NCI-H1436 (cell line): Measurements from ENCODE around the gene CLDN20.
A peak's percentile ranks its signal among the peaks of the same experiment; 100 is the strongest.
"Not testable (repeated sequence)": the region's sequence is repeated elsewhere in the genome, so short reads cannot be mapped to it uniquely, and the experiment has no call there.

Experiments
- DNase-seq: peaks from one replicate; lab custom pipeline; 2025; lab: John Stamatoyannopoulos, UW

The CLDN20 gene

GRCh38 chr6:155312950-155313349, 49.1 kb downstream of the CLDN20 start:
- not testable (repeated sequence) for DNase-seq

- DNase-seq = peak; percentile 15
Observed at GRCh38 chr6:155313602-155314091, 49.8 kb downstream of the CLDN20 start.

GRCh38 chr6:155314092-155314772, 50.4 kb downstream of the CLDN20 start, which contains the start of gene TFB1M:
Gene TFB1M (minus strand): TSS chr6:155314484. CDS start chr6:155314428, 56 bp downstream.
- peak; percentile 98 for DNase-seq

GRCh38 chr6:155314773-155315515, 51.1 kb downstream of the CLDN20 start:
- peak; percentile 68 for DNase-seq

- no peak for DNase-seq
Observed at GRCh38 chr6:155315516-155315871, 51.7 kb downstream of the CLDN20 start.

GRCh38 chr6:155316419-155316818, 52.6 kb downstream of the CLDN20 start:
- DNase-seq = no peak

GRCh38 chr6:155317186-155317585, 53.4 kb downstream of the CLDN20 start:
- DNase-seq = no peak

- DNase-seq = no peak
Observed at GRCh38 chr6:155319902-155320301, 56.1 kb downstream of the CLDN20 start.

GRCh38 chr6:155324172-155324571, 60.4 kb downstream of the CLDN20 start:
- DNase-seq = no peak

GRCh38 chr6:155324993-155325392, 61.2 kb downstream of the CLDN20 start:
- DNase-seq = no peak

GRCh38 chr6:155325700-155326516, 62.1 kb downstream of the CLDN20 start:
- no peak for DNase-seq
